Astrocyte of the cerebellum (primary cell): Measurements from ENCODE around the gene UBE2QL1.

ENCODE experiments used
- DNase-seq: peaks from one replicate; pipeline ENCODE4 v3.0.0-alpha.2; 2011; ENCODE audit warnings: low read depth
- H3K4me3 ChIP-seq: 2 replicates; pipeline ENCODE4 v1.5.1; 2011; ENCODE audit warnings: mild to moderate bottlenecking, low read depth, low read length, moderate library complexity
- CTCF ChIP-seq: IDR thresholded peaks from 2 replicates; pipeline ENCODE4 v1.5.1; 2012; ENCODE audit warnings: low read length, low read depth, moderate library complexity, mild to moderate bottlenecking; ENCODE audit errors: missing control alignments
- in situ Hi-C: cut with HindIII; loops from 2 replicates; pipeline ENCODE4 v1.10.0; 2017; ENCODE audit warnings: low sequenced_read_pairs

The UBE2QL1 gene

GRCh38 chr5:6446626-6447309 is 1.9 kb upstream of the UBE2QL1 start:
- TF ChIP-seq CTCF: no peak

GRCh38 chr5:6447384-6448140 is 1.1 kb upstream of the UBE2QL1 start:
- in situ Hi-C loops: no loop called here
- DNase-seq: no peak
- H3K4me3 ChIP-seq: no peak overlapping the region
- no peak for TF ChIP-seq CTCF

More at GRCh38 chr5:6446626-6447309, 1.9 kb upstream of the UBE2QL1 start:
- in situ Hi-C loops: no loop called here
- no peak overlapping the region for H3K4me3 ChIP-seq
- DNase-seq: no peak

GRCh38 chr5:6448141-6448491 is 543 bp upstream of the UBE2QL1 start:
- no peak overlapping the region for H3K4me3 ChIP-seq
- no peak for DNase-seq
- no peak for TF ChIP-seq CTCF
- in situ Hi-C loops: no loop called here

GRCh38 chr5:6449465-6450158 is 953 bp downstream of the UBE2QL1 start:
- no peak for TF ChIP-seq CTCF
- no peak for DNase-seq
- H3K4me3 ChIP-seq: no peak overlapping the region
- in situ Hi-C loops: no loop called here

GRCh38 chr5:6450319-6450833 is 1.7 kb downstream of the UBE2QL1 start:
- no peak for TF ChIP-seq CTCF
- in situ Hi-C loops: no loop called here
- no peak for DNase-seq
- H3K4me3 ChIP-seq: no peak overlapping the region

- in situ Hi-C loops: no loop called here
- DNase-seq: no peak
- no peak overlapping the region for H3K4me3 ChIP-seq
- no peak for TF ChIP-seq CTCF
These were observed 4.2 kb downstream of the UBE2QL1 start for GRCh38 chr5:6452622-6453504.
